ENCODE results near the gene ARHGEF2. TPM values are rescaled to one million over a fixed set of nuclear protein-coding genes. Genes with fewer than 3 reads are reported as not detected.
"Not testable (repeated sequence)": the region's sequence is repeated elsewhere in the genome, so short reads cannot be mapped to it uniquely, and the experiment has no call there.

Gene ARHGEF2
- total and polyA plus RNA-seq, 2 donors (not counting 3 experiments of a cell fraction or from before 2014, with no cell fraction given), result 59.2 to 118 TPM

DNA sequence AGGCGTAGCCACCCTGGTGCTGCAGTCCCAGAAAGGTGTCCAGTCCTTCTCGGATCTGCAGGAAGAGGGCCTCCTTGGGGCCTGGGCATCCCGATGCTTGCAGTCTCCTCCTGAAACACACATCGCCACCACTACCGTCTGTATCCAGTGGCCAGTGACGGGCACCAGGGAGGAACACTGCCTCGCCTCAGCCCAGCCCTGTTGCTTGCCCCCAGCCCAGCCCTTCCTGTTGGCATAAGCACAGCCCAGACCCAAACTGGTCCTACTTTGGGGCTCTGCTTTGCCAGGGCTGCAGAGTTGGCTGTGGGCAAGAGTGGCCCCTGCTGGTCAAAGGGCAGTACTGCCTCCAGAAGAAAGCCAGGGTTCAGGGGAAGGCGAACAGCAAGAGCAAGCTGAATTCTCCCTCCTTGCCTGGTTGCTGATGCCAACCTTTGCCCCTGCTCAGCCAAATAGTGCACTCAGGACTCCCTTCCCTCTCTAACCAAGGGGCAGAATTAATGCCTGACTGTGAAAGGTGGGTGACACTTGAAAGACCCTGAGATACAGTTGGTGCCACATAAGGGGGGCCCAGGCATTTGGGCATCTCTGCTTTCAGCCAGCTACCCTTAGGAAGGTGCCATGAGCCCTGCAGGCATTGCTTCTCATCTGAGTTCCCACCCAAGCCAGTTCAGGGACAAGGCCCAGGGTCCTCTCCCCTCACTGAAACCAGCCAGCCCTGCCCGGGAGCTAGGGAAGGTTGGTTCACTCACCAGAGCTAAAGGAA lies 11.1 kb upstream of the ARHGEF2 start:
- no peaks in the 10 kb centered on the region for H3K9me3 ChIP-seq (replicated peaks; ENCODE audit: control insufficient read depth, insufficient read depth, low read length)
- no peaks in the 10 kb centered on the region for H3K9me1 ChIP-seq (replicated peaks; ENCODE audit: control insufficient read depth, extremely low read depth, insufficient read depth, low read length)
- H3K4me2 ChIP-seq (ENCODE audit: insufficient read depth, low read length), result peak overlapping the region; percentile 39
- dilution Hi-C loops (cut with MboI; ENCODE audit: extremely low pct_ligation_motif_present, low sequenced_read_pairs), result no loop called here
- POLR2A ChIA-PET, result interaction anchor here (0.6 to 1.7 kb wide), 4 partner anchors 24 to 55 kb away, joined by 3 to 5 read pairs (median 4); partner anchors contain the start of gene KHDC4
- peaks cover 6% of the 10 kb centered on the region for H3K4me1 ChIP-seq (ENCODE audit: control insufficient read depth, extremely low read depth, insufficient read depth, low read length)
- intact Hi-C loops (cut with micrococcal nuclease), result loop anchor here (1.0 kb wide), 4 partner anchors 22 to 55 kb away; partner anchors contain the start of gene KHDC4
- H3K4me3 ChIP-seq (replicated peaks in 1 of 3; ENCODE audit: insufficient read depth in 1 of 3, low read depth in 1 of 3, low read length in 3 of 3), result no peak overlapping the region
- H3K27me3 ChIP-seq (ENCODE audit: control insufficient read depth in 2 of 2, insufficient read depth in 2 of 2, low read length in 2 of 2), result no peaks in the 10 kb centered on the region
- H3K79me2 ChIP-seq (ENCODE audit: control insufficient read depth, insufficient read depth, low read length), result no peaks in the 10 kb centered on the region
- TF ChIP-seq, protein P1, sequence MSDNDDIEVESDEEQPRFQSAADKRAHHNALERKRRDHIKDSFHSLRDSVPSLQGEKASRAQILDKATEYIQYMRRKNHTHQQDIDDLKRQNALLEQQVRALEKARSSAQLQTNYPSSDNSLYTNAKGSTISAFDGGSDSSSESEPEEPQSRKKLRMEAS (IDR thresholded peaks at IDR 0.05; ENCODE audit: insufficient read depth, insufficient read length), result no peak
- TF ChIP-seq FOS (IDR thresholded peaks at IDR 0.05; ENCODE audit: borderline replicate concordance, insufficient read depth, low read length) (no peak), GATA2 (IDR thresholded peaks at IDR 0.05; ENCODE audit: insufficient read depth, insufficient read length, low read depth, low read length) (no peak), POLR2A (IDR thresholded peaks at IDR 0.05; ENCODE audit: low read depth, low read length) (no peak)
- TF ChIP-seq, protein P2, sequence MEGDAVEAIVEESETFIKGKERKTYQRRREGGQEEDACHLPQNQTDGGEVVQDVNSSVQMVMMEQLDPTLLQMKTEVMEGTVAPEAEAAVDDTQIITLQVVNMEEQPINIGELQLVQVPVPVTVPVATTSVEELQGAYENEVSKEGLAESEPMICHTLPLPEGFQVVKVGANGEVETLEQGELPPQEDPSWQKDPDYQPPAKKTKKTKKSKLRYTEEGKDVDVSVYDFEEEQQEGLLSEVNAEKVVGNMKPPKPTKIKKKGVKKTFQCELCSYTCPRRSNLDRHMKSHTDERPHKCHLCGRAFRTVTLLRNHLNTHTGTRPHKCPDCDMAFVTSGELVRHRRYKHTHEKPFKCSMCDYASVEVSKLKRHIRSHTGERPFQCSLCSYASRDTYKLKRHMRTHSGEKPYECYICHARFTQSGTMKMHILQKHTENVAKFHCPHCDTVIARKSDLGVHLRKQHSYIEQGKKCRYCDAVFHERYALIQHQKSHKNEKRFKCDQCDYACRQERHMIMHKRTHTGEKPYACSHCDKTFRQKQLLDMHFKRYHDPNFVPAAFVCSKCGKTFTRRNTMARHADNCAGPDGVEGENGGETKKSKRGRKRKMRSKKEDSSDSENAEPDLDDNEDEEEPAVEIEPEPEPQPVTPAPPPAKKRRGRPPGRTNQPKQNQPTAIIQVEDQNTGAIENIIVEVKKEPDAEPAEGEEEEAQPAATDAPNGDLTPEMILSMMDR (IDR thresholded peaks at IDR 0.05; ENCODE audit: extremely low read depth in 1 of 2, insufficient read depth in 1 of 2, low read depth in 1 of 2, low read length in 2 of 2), result peak; percentile 95 to 98
- H3K9ac ChIP-seq (replicated peaks; ENCODE audit: extremely low read depth, insufficient read depth, low read length), result no peak overlapping the region
- CTCF ChIA-PET, result interaction anchor here (0.6 to 5.0 kb wide), 38 partner anchors 8 to 265 kb away, joined by 3 to 142 read pairs (median 5); partner anchors contain the start of genes ARHGEF2, GON4L, KHDC4 and SSR2
- H2AFZ ChIP-seq (ENCODE audit: low read depth, low read length), result peak overlapping the region; percentile 82
- DNase-seq (ENCODE audit: low read depth, low spot score) (peak; percentile 76), FAIRE-seq (peak; percentile 90)
- no peaks in the 10 kb centered on the region for H4K20me1 ChIP-seq (replicated peaks; ENCODE audit: control insufficient read depth, extremely low read depth, insufficient read depth, low read length)
- no TSS peak for BruUV-seq (replicated peaks)
- H3K27ac ChIP-seq (ENCODE audit: insufficient read depth, low read depth, low read length), result no peak overlapping the region
- no peaks in the 10 kb centered on the region for H3K36me3 ChIP-seq (ENCODE audit: control insufficient read depth in 2 of 2, extremely low read depth in 1 of 2, insufficient read depth in 2 of 2, low read length in 2 of 2)

DNA sequence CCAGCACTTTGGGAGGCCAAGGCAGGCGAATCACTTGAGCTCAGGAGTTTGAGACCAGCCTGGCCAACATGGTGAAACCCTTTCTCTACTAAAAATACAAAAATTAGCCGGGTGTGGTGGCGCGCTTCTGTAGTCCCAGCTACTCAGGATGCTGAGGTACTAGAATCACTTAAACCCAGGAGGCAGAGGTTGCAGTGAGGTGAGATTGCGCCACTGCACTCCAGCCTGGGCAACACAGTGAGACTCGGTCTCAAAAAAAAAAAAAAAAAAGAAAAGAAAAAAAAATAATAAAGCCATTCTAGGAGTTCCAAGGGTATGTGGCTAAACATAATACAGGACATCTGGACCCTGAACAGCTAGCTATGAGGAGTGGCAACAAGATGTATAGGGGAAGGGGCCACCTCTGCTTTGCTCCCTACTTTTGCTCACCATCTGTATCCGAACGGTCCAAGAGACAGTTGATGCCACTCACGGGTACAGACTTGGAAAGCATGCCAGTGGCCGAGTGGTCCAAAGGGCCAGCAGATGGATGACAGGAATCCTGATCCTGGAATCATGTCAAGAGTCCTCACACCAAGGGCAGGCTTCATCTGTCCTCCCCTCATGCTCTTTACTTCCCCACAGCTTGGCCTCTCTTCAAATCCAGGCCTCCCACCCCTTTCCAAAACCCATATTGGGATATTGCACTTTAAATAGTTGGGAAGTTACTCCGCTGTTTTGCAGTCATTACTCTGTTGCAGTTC lies 6.7 kb upstream of the ARHGEF2 start:
- intact Hi-C loops (cut with micrococcal nuclease); H4K20me1 ChIP-seq (replicated peaks; ENCODE audit: control insufficient read depth, extremely low read depth, insufficient read depth, low read length); H3K27me3 ChIP-seq (ENCODE audit: control insufficient read depth in 2 of 2, insufficient read depth in 2 of 2, low read length in 2 of 2); DNase-seq (ENCODE audit: low read depth, low spot score); H3K9me3 ChIP-seq (replicated peaks; ENCODE audit: control insufficient read depth, insufficient read depth, low read length); BruUV-seq (replicated peaks); H3K9ac ChIP-seq (replicated peaks; ENCODE audit: extremely low read depth, insufficient read depth, low read length); dilution Hi-C loops (cut with MboI; ENCODE audit: extremely low pct_ligation_motif_present, low sequenced_read_pairs); H3K4me3 ChIP-seq (replicated peaks in 1 of 3; ENCODE audit: insufficient read depth in 1 of 3, low read depth in 1 of 3, low read length in 3 of 3); H3K36me3 ChIP-seq (ENCODE audit: control insufficient read depth in 2 of 2, extremely low read depth in 1 of 2, insufficient read depth in 2 of 2, low read length in 2 of 2); H3K79me2 ChIP-seq (ENCODE audit: control insufficient read depth, insufficient read depth, low read length); H3K9me1 ChIP-seq (replicated peaks; ENCODE audit: control insufficient read depth, extremely low read depth, insufficient read depth, low read length); FAIRE-seq; H2AFZ ChIP-seq (ENCODE audit: low read depth, low read length); H3K27ac ChIP-seq (ENCODE audit: insufficient read depth, low read depth, low read length); H3K4me2 ChIP-seq (ENCODE audit: insufficient read depth, low read length); POLR2A ChIA-PET: not testable (repeated sequence)
- CTCF ChIA-PET, result interaction anchor here (1.2 to 12.1 kb wide), 4 partner anchors 18 to 47 kb away, joined by 5 to 138 read pairs (median 18); no protein-coding TSS in a partner anchor
- peaks cover 31% of the 10 kb centered on the region for H3K4me1 ChIP-seq (ENCODE audit: control insufficient read depth, extremely low read depth, insufficient read depth, low read length)

Measured in endothelial cell of umbilical vein (primary cell).